ENCODE results near the gene TNFRSF12A.

- TF ChIP-seq CTCF (IDR thresholded peaks at IDR 0.05) (no peak), EZH2 (IDR thresholded peaks at IDR 0.05) (no peak)
Measured at GRCh38 chr16:3066440-3066748, 46.2 kb downstream of the TNFRSF12A start.
